ENCODE measurements around the gene RBBP7. TPM values are rescaled to one million over a fixed set of nuclear protein-coding genes. Genes with fewer than 3 reads are reported as not detected.

The RBBP7 gene
- total RNA-seq, 1 donor from 2014 or later: 202 TPM

DNA sequence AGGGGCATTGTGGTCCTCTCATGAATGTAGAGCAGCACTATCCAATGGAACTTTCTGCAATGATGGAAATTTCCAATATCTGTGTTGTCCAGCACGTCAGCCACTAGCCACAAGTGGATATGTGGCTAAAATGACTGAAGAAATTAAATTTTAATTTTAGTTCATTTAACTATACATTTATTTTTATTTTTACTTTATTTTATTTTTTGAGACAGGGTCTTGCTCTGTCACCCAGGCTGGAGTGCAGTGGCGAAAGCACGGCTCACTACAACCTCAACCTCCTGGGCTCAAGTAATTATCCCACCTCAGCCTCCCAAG, 13.3 kb upstream of the RBBP7 start:
- peak overlapping the region; percentile 95 for H3K27ac Mint-ChIP-seq
- DNase-seq (ENCODE audit: extremely low spot score, unreplicated experiment): no peak
- TF ChIP-seq, protein P1, sequence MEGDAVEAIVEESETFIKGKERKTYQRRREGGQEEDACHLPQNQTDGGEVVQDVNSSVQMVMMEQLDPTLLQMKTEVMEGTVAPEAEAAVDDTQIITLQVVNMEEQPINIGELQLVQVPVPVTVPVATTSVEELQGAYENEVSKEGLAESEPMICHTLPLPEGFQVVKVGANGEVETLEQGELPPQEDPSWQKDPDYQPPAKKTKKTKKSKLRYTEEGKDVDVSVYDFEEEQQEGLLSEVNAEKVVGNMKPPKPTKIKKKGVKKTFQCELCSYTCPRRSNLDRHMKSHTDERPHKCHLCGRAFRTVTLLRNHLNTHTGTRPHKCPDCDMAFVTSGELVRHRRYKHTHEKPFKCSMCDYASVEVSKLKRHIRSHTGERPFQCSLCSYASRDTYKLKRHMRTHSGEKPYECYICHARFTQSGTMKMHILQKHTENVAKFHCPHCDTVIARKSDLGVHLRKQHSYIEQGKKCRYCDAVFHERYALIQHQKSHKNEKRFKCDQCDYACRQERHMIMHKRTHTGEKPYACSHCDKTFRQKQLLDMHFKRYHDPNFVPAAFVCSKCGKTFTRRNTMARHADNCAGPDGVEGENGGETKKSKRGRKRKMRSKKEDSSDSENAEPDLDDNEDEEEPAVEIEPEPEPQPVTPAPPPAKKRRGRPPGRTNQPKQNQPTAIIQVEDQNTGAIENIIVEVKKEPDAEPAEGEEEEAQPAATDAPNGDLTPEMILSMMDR (conservative IDR thresholded peaks at IDR 0.05): no peak
- peaks cover 2% of the 10 kb centered on the region for H3K27me3 Mint-ChIP-seq
- no peaks in the 10 kb centered on the region for H3K9me3 Mint-ChIP-seq
- H3K4me1 Mint-ChIP-seq (ENCODE audit: unreplicated experiment): no peaks in the 10 kb centered on the region
- peak overlapping the region; percentile 93 for H3K4me3 Mint-ChIP-seq
- no peaks in the 10 kb centered on the region for H3K36me3 Mint-ChIP-seq

DNA sequence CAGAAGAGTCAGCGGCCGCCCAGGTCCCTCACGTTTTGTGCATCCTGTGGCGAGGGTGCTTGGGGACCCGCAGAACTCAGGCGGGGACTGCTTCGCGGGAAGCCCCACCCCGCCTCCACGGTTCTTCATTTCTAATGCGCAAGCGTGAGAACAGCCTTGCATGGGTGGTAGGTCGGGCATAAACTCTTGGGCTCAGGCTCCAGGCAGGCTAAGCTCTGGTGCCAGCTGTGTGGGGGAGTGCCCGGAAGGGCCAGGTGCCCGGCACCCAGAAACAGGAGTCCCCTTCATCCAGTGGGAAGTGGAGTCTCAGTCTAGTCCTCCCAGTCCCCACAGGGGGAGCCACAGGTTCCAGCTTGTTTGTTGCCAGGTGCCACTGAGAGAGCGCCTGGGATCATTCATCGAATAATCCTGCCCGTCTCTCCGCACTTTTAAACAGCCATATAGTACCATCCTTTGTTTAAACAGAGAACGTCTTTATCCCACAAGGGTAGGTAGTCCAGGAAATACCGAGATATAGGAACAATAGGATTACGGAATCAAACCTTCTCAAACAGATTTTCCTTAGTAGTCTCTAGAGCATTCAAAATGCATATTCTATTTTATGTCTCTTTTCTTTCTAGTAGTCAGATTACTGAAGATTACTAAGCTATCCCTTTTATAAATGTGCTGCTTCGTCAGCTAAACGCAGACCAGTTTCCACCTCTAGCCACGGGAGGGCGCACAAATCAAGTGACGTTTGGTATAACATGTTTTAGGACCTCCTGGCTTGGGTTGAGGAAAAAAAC, 12.7 kb upstream of the RBBP7 start:
- Mint-ChIP-seq H3K36me3 (no peaks in the 10 kb centered on the region), H3K4me3 (peak overlapping the region; percentile 93), H3K27me3 (peaks cover 2% of the 10 kb centered on the region), H3K27ac (peak overlapping the region; percentile 95), H3K4me1 (ENCODE audit: unreplicated experiment) (no peaks in the 10 kb centered on the region), H3K9me3 (no peaks in the 10 kb centered on the region)
- DNase-seq (ENCODE audit: extremely low spot score, unreplicated experiment): peak; percentile 77
- TF ChIP-seq, protein P1 (conservative IDR thresholded peaks at IDR 0.05): peak; percentile 90

DNA sequence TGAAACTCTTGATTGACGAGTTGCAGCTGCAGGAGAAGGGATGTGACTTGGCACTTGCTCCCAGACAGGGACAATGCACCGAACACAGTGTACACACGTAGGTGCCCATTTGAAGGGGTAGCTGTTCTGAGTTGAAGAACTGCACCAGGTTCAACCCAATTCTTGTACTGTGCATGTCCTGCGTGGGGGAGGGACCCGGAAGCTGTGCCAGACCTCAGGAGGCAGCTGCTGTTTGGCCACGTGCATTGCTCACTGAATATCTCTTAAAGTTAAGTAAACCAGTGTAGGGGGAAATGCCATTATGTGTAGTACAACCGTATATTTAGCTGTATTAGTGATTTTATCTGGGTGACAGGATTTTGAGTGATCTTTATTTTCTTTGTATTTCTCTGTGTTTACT, 12.0 kb upstream of the RBBP7 start:
- Mint-ChIP-seq H3K4me1 (ENCODE audit: unreplicated experiment) (no peaks in the 10 kb centered on the region), H3K27ac (no peak overlapping the region), H3K9me3 (no peaks in the 10 kb centered on the region), H3K36me3 (no peaks in the 10 kb centered on the region), H3K27me3 (peaks cover 9% of the 10 kb centered on the region), H3K4me3 (peak overlapping the region; percentile 93)
- TF ChIP-seq, protein P1 (conservative IDR thresholded peaks at IDR 0.05): no peak
- no peak for DNase-seq (ENCODE audit: extremely low spot score, unreplicated experiment)

DNA sequence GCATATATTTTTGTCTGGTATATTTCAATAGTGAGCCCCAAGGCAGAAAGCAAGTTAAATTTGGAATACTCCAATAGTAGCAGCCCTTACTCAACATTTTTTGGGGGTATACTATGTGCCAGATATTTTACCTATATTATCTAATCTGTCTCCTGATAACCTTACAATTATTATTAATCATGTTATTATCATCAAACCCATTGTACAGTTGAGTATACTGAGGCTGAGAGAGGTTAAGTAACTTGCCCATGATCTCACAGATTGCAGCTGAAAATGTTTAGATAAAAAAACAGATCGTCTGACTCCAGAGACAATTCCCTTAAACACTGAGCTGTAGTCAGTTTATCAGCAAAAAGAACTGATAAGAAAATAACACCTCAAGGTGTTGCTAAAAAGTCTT, 6.5 kb upstream of the RBBP7 start:
- Mint-ChIP-seq H3K27me3 (peaks cover 12% of the 10 kb centered on the region), H3K27ac (no peak overlapping the region), H3K4me3 (no peak overlapping the region), H3K36me3 (no peaks in the 10 kb centered on the region), H3K9me3 (no peaks in the 10 kb centered on the region), H3K4me1 (ENCODE audit: unreplicated experiment) (peaks cover 9% of the 10 kb centered on the region)
- no peak for DNase-seq (ENCODE audit: extremely low spot score, unreplicated experiment)
- TF ChIP-seq, protein P1 (conservative IDR thresholded peaks at IDR 0.05): no peak

DNA sequence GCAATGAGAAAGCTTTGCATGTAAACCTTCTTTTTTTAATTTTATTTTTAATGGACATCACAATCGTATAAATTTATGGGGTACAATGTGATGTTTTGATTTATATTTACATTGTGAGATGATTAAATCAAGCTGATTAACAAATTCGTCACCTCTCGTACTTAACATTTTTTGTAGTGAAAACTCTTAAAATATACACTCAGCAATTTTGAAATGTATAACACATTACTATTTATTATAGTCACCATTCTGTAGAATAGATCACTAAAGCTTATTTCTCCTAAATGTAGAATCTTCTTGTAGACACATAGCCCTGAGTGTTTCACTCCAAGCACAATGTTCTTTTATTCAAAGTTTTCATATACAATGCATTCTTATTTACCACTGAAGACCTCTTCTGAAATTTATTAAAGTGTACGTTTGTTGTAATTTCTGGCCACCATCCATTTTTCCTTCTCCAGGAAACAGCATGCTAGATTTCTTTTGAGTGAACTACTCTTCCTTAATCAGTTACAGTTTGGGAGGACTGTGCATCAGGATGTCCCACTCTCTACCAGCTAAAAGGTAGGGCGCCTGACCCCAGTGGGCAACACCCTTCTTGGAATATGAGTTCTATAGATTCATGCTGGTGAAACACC, 4.4 kb upstream of the RBBP7 start:
- H3K9me3 Mint-ChIP-seq: no peaks in the 10 kb centered on the region
- no peak overlapping the region for H3K4me3 Mint-ChIP-seq
- H3K4me1 Mint-ChIP-seq (ENCODE audit: unreplicated experiment): peaks cover 13% of the 10 kb centered on the region
- peaks cover 12% of the 10 kb centered on the region for H3K27me3 Mint-ChIP-seq
- H3K27ac Mint-ChIP-seq: no peak overlapping the region
- DNase-seq (ENCODE audit: extremely low spot score, unreplicated experiment): no peak
- no peaks in the 10 kb centered on the region for H3K36me3 Mint-ChIP-seq
- TF ChIP-seq, protein P1 (conservative IDR thresholded peaks at IDR 0.05): no peak
